GM12878 (cell line): ENCODE data around the gene FAM83G.

Source experiments
- EP300 ChIP-seq, 2 experiments: fragments of 150-350 bp in 1 of 2; IDR thresholded peaks; 2 replicates each; pipeline ENCODE4 v1.6.1; 2011 to 2012; ENCODE audit warnings: low read depth in 2 of 2, low read length in 2 of 2, borderline replicate concordance in 1 of 2, improper control_type of control experiment in 1 of 2, inconsistent platforms in 1 of 2; ENCODE audit not compliant: control insufficient read depth in 1 of 2
- EZH2 ChIP-seq: IDR thresholded peaks from 2 replicates; pipeline ENCODE4 v1.6.1; 2012; ENCODE audit warnings: low read depth, mild to moderate bottlenecking, control low read depth, inconsistent platforms, low read length, borderline replicate concordance; ENCODE audit not compliant: control insufficient read depth
- LARP7 ChIP-seq: fragments of 450-650 bp; IDR thresholded peaks from 2 replicates; pipeline ENCODE4 v1.6.1; 2017; ENCODE audit warnings: mild to moderate bottlenecking
- SIN3A ChIP-seq: IDR thresholded peaks from 2 replicates; pipeline ENCODE4 v1.6.1; 2012; ENCODE audit warnings: low read depth, low read length, improper control_type of control experiment
- TCF7 ChIP-seq: IDR thresholded peaks from 2 replicates; pipeline ENCODE4 v1.6.1; 2014; ENCODE audit warnings: antibody characterized with exemption, borderline replicate concordance
- WRNIP1 ChIP-seq: IDR thresholded peaks from 2 replicates; pipeline ENCODE4 v1.6.1; 2011; ENCODE audit warnings: low read depth, low read length, improper control_type of control experiment, borderline replicate concordance
- TF ChIP-seq, protein P1 (sequence below): IDR thresholded peaks from 2 replicates; pipeline ENCODE4 v1.6.1; 2012; ENCODE audit warnings: improper control_type of control experiment, low read depth, low read length; ENCODE audit not compliant: insufficient replicate concordance
- TF ChIP-seq, protein P2 (sequence below), 3 experiments: IDR thresholded peaks in 2 of 3; conservative IDR thresholded peaks in 1 of 3; 2 replicates each; pipeline ENCODE4 v1.5.1; 2011; ENCODE audit warnings: low read depth in 3 of 3, low read length in 3 of 3, mild to moderate bottlenecking in 3 of 3, control low read depth in 2 of 3, moderate library complexity in 2 of 3, inconsistent platforms in 1 of 3, mixed read lengths in 1 of 3; ENCODE audit not compliant: control insufficient read depth in 2 of 3, insufficient read depth in 1 of 3; ENCODE audit errors: extremely low read depth in 1 of 3
- TF ChIP-seq, protein P3 (sequence below): fragments of 450-650 bp; IDR thresholded peaks from 2 replicates; pipeline ENCODE4 v1.6.1; 2016; ENCODE audit warnings: mild to moderate bottlenecking, moderate library complexity, borderline replicate concordance

DNA sequence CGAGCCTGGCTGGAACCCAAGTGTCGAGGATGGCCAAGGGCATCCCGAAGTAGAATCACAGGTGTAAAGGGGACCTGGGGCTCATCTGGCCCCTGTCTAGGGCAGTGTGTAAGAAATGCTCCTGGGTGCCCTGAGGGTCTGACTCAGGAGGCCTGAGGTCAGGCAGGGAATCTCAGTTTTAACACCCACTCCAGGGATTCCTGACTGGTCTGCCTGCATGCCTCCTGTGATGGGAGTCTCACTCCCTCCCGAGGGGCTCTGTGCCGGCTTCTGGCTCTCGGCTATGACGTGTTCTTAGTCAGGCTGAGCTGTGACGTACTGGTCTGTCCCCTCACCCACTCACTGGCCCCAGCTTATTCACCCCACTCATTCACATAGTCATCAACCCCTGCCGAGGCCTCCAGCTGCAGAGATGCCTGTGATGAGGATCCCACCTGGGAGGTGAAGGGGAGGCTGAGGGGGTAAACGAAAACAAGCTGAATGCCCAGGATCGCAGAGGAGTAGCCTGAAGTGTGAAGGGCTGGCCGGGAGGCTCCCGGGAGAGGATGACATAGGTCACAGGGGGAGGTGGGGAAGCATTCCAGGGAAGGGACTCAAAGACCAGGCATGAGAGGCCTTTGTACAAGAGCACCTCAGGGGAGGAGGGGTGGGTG is 23.8 kb downstream of the FAM83G start:
- TF ChIP-seq, protein P1, sequence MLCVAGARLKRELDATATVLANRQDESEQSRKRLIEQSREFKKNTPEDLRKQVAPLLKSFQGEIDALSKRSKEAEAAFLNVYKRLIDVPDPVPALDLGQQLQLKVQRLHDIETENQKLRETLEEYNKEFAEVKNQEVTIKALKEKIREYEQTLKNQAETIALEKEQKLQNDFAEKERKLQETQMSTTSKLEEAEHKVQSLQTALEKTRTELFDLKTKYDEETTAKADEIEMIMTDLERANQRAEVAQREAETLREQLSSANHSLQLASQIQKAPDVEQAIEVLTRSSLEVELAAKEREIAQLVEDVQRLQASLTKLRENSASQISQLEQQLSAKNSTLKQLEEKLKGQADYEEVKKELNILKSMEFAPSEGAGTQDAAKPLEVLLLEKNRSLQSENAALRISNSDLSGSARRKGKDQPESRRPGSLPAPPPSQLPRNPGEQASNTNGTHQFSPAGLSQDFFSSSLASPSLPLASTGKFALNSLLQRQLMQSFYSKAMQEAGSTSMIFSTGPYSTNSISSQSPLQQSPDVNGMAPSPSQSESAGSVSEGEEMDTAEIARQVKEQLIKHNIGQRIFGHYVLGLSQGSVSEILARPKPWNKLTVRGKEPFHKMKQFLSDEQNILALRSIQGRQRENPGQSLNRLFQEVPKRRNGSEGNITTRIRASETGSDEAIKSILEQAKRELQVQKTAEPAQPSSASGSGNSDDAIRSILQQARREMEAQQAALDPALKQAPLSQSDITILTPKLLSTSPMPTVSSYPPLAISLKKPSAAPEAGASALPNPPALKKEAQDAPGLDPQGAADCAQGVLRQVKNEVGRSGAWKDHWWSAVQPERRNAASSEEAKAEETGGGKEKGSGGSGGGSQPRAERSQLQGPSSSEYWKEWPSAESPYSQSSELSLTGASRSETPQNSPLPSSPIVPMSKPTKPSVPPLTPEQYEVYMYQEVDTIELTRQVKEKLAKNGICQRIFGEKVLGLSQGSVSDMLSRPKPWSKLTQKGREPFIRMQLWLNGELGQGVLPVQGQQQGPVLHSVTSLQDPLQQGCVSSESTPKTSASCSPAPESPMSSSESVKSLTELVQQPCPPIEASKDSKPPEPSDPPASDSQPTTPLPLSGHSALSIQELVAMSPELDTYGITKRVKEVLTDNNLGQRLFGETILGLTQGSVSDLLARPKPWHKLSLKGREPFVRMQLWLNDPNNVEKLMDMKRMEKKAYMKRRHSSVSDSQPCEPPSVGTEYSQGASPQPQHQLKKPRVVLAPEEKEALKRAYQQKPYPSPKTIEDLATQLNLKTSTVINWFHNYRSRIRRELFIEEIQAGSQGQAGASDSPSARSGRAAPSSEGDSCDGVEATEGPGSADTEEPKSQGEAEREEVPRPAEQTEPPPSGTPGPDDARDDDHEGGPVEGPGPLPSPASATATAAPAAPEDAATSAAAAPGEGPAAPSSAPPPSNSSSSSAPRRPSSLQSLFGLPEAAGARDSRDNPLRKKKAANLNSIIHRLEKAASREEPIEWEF: no peak
- TF ChIP-seq LARP7 (no peak), EP300 (IDR thresholded peaks at IDR 0.05; ENCODE audit: borderline replicate concordance in 1 of 2, control insufficient read depth in 1 of 2, low read depth in 2 of 2, low read length in 2 of 2) (no peak), TCF7 (no peak), SIN3A (no peak), EZH2 (no peak), WRNIP1 (no peak)
- TF ChIP-seq, protein P2, sequence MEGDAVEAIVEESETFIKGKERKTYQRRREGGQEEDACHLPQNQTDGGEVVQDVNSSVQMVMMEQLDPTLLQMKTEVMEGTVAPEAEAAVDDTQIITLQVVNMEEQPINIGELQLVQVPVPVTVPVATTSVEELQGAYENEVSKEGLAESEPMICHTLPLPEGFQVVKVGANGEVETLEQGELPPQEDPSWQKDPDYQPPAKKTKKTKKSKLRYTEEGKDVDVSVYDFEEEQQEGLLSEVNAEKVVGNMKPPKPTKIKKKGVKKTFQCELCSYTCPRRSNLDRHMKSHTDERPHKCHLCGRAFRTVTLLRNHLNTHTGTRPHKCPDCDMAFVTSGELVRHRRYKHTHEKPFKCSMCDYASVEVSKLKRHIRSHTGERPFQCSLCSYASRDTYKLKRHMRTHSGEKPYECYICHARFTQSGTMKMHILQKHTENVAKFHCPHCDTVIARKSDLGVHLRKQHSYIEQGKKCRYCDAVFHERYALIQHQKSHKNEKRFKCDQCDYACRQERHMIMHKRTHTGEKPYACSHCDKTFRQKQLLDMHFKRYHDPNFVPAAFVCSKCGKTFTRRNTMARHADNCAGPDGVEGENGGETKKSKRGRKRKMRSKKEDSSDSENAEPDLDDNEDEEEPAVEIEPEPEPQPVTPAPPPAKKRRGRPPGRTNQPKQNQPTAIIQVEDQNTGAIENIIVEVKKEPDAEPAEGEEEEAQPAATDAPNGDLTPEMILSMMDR (IDR thresholded peaks at IDR 0.05 in 2 of 3, conservative IDR thresholded peaks at IDR 0.05 in 1 of 3; ENCODE audit: control insufficient read depth in 2 of 3, extremely low read depth in 1 of 3, insufficient read depth in 1 of 3, low read depth in 3 of 3, low read length in 3 of 3): no peak
- TF ChIP-seq, protein P3, sequence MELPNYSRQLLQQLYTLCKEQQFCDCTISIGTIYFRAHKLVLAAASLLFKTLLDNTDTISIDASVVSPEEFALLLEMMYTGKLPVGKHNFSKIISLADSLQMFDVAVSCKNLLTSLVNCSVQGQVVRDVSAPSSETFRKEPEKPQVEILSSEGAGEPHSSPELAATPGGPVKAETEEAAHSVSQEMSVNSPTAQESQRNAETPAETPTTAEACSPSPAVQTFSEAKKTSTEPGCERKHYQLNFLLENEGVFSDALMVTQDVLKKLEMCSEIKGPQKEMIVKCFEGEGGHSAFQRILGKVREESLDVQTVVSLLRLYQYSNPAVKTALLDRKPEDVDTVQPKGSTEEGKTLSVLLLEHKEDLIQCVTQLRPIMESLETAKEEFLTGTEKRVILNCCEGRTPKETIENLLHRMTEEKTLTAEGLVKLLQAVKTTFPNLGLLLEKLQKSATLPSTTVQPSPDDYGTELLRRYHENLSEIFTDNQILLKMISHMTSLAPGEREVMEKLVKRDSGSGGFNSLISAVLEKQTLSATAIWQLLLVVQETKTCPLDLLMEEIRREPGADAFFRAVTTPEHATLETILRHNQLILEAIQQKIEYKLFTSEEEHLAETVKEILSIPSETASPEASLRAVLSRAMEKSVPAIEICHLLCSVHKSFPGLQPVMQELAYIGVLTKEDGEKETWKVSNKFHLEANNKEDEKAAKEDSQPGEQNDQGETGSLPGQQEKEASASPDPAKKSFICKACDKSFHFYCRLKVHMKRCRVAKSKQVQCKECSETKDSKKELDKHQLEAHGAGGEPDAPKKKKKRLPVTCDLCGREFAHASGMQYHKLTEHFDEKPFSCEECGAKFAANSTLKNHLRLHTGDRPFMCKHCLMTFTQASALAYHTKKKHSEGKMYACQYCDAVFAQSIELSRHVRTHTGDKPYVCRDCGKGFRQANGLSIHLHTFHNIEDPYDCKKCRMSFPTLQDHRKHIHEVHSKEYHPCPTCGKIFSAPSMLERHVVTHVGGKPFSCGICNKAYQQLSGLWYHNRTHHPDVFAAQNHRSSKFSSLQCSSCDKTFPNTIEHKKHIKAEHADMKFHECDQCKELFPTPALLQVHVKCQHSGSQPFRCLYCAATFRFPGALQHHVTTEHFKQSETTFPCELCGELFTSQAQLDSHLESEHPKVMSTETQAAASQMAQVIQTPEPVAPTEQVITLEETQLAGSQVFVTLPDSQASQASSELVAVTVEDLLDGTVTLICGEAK: no peak
